ENCODE data around the gene CLDND2. TPM values are rescaled to one million over a fixed set of nuclear protein-coding genes. Genes with fewer than 3 reads are reported as not detected.

The CLDND2 gene
- total and polyA plus RNA-seq, 2 of the 8 experiments (the other 6 are each of a cell fraction or from before 2014, with no cell fraction given) = 0.21 to 0.56 TPM

GRCh38 chr19:51415187-51415586 lies 46.4 kb upstream of the CLDND2 start:
- Histone ChIP-seq H2AFZ (ENCODE audit: low read length) (no peak overlapping the region), H4K20me1 (replicated peaks in 1 of 2; ENCODE audit: control insufficient read depth in 1 of 2, insufficient read depth in 2 of 2, low read length in 2 of 2) (no peaks in the 10 kb centered on the region), H3K56ac (replicated peaks; ENCODE audit: insufficient read length, low read depth, low read length) (no peak overlapping the region), H3K18ac (ENCODE audit: extremely low read depth, low read length) (no peak overlapping the region), H3K79me1 (ENCODE audit: low read depth, low read length) (no peaks in the 10 kb centered on the region), H3K23ac (ENCODE audit: insufficient read length) (no peak overlapping the region), H3K36me3 (ENCODE audit: control insufficient read depth in 2 of 4, insufficient read depth in 4 of 4, low read length in 3 of 4) (no peaks in the 10 kb centered on the region), H2BK120ac (replicated peaks; ENCODE audit: low read depth, low read length) (no peak overlapping the region), H3K4me3 (ENCODE audit: extremely low read depth in 1 of 4, insufficient read depth in 2 of 4, low read depth in 3 of 4, low read length in 4 of 4) (no peak overlapping the region), H3K27ac (ENCODE audit: low read depth, low read length) (no peak overlapping the region), H2BK5ac (ENCODE audit: low read depth, low read length) (no peak overlapping the region), H3K9me3 (ENCODE audit: insufficient read depth in 2 of 2, low read depth in 1 of 2, low read length in 1 of 2) (no peaks in the 10 kb centered on the region), H3K4me1 (replicated peaks in 1 of 4; ENCODE audit: control insufficient read depth in 3 of 4, insufficient read depth in 4 of 4, low read length in 3 of 4) (peaks cover 0 to 6% (median 3%) of the 10 kb centered on the region in 4 experiments; a peak in 2 of 7 replicates), H3K79me2 (ENCODE audit: control insufficient read depth in 1 of 2, insufficient read depth in 2 of 2, low read length in 2 of 2) (no peaks in the 10 kb centered on the region), H2BK15ac (ENCODE audit: low read length) (no peak overlapping the region), H3K4me2 (ENCODE audit: insufficient read depth in 1 of 2, low read depth in 2 of 2, low read length in 2 of 2) (no peak overlapping the region), H3K4ac (replicated peaks; ENCODE audit: insufficient read length, low read depth, low read length) (no peak overlapping the region), H2BK20ac (ENCODE audit: low read length) (no peak overlapping the region), H3K14ac (ENCODE audit: insufficient read length) (no peak overlapping the region), H4K91ac (replicated peaks; ENCODE audit: insufficient read length, low read length) (no peak overlapping the region), H2AK5ac (ENCODE audit: low read depth, low read length) (no peak overlapping the region), H3K27me3 (replicated peaks in 1 of 4; ENCODE audit: control insufficient read depth in 3 of 4, extremely low read depth in 1 of 4, insufficient read depth in 3 of 4, low read length in 3 of 4) (no peaks in the 10 kb centered on the region; a peak in 1 of 7 replicates), H3K9ac (replicated peaks in 1 of 4; ENCODE audit: extremely low read depth in 1 of 4, low read depth in 3 of 4, low read length in 3 of 4) (no peak overlapping the region), H4K8ac (ENCODE audit: extremely low read depth, insufficient read depth, low read length) (no peak overlapping the region), H2BK12ac (ENCODE audit: low read depth, low read length) (no peak overlapping the region), H4K5ac (ENCODE audit: insufficient read length, low read depth, low read length) (no peak overlapping the region), H3K23me2 (ENCODE audit: low read depth, low read length) (peaks cover 2% of the 10 kb centered on the region; the same call in 1 of the 2 replicates)
- 92% methylated on average over 9 of the region's 12 CpGs; no CpG with 5 or more reads in 1 of the 2 experiments for WGBS, 2 experiments (ENCODE audit: extremely low coverage in 1 of 2, insufficient coverage in 1 of 2, insufficient read length in 1 of 2, insufficient replicate concordance in 2 of 2, low coverage in 1 of 2, low lambda C conversion rate in 2 of 2, missing lambda C conversion rate in 1 of 2)
- no peak for DNase-seq (ENCODE audit: low read depth in 1 of 2, low spot score in 2 of 2)
- ChIA-PET CTCF (ENCODE audit: partially characterized antibody) (interaction anchor here (1.2 to 4.8 kb wide), 3 partner anchors 17 to 24 kb away, joined by 3 to 23 read pairs (median 8); no protein-coding TSS in a partner anchor), POLR2A (ENCODE audit: partially characterized antibody) (no interaction called here)
- no peak for FAIRE-seq
- TF ChIP-seq SRF (IDR thresholded peaks at IDR 0.05; ENCODE audit: low read depth, low read length) (no peak), SAP30 (IDR thresholded peaks at IDR 0.05; ENCODE audit: insufficient read depth, insufficient replicate concordance, low read length) (no peak), CHD2 (IDR thresholded peaks at IDR 0.05; ENCODE audit: low read length) (no peak), MAX (IDR thresholded peaks at IDR 0.05) (no peak), CTBP2 (IDR thresholded peaks at IDR 0.05; ENCODE audit: borderline replicate concordance, insufficient read depth, insufficient read length, low read length) (no peak), EGR1 (IDR thresholded peaks at IDR 0.05; ENCODE audit: borderline replicate concordance, low read depth, low read length) (no peak), SP4 (IDR thresholded peaks at IDR 0.05; ENCODE audit: low read length) (no peak), TCF12 (IDR thresholded peaks at IDR 0.05; ENCODE audit: low read depth, low read length) (no peak), EP300 (IDR thresholded peaks at IDR 0.05; ENCODE audit: borderline replicate concordance in 1 of 2, low read depth in 2 of 2, low read length in 2 of 2) (no peak), BACH1 (IDR thresholded peaks at IDR 0.05; ENCODE audit: low read length) (no peak), JUN (IDR thresholded peaks at IDR 0.05; ENCODE audit: low read depth, low read length) (no peak), TEAD4 (IDR thresholded peaks at IDR 0.05; ENCODE audit: low read depth, low read length) (no peak), BCL11A (IDR thresholded peaks at IDR 0.05; ENCODE audit: low read depth in 2 of 2, low read length in 2 of 2) (no peak), POU5F1 (IDR thresholded peaks at IDR 0.05; ENCODE audit: low read depth, low read length) (no peak), KDM5A (IDR thresholded peaks at IDR 0.05; ENCODE audit: low read length) (no peak)

All from H1 (cell line).